Astrocyte of the hippocampus (primary cell): ENCODE data around the gene GPATCH3.
"Not testable (repeated sequence)": the region's sequence is repeated elsewhere in the genome, so short reads cannot be mapped to it uniquely, and the experiment has no call there.

ENCODE experiments used
- DNase-seq: peaks from one replicate; pipeline ENCODE4 v3.0.0; 2011; ENCODE audit warnings: low read depth, low spot score

Gene GPATCH3

DNA sequence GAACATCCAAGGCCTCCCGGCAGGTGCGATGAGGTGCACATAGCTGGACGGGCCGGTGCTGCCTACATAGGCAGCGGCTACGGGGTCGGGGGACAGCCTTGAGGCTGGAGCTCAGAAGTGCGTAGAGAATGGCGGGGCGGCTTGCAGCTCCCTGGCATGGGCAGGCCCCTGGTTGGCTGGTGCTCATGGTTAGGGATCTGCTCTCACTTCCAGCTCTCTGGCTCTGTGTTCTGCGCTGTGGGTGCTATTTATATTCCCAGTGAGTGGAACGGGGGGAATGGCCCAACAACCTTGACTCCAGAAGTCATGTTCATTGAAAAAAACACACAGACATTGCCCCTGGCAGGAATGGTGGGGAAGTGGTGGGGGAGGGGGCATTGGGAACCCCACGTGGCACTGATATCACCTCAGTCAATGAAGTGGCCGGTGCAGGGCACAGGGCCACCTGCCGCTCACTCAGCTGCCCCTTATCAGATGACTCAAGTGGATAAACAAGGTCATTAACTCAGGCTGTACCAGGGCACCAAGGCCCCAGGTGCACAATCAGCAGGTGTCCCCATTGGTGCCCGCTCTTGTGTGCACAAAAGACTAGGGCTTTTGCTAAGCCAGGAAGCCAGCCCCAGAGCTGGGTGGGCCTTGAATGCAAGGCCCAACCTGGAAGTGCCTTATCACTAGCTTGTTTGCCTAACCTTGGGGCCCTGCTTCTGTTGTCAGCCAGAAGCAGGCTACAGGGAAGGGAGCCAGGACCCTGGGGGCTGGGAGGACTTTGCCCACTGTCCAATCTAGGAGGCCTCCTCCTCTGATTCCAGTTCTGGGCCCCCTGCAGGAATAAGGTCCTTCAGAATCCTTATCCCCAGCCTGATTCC lies 13.7 kb upstream of the GPATCH3 start, which contains the start of gene NR0B2:
Gene NR0B2, minus strand, starts transcription at position 222 of the 866 bp plus-strand sequence. Its CDS starts 35 bp downstream, at position 187.
- DNase-seq: no peak

GRCh38 chr1:26913389-26913753 lies 13.1 kb upstream of the GPATCH3 start:
- DNase-seq: no peak

GRCh38 chr1:26912147-26912490 lies 11.9 kb upstream of the GPATCH3 start:
- DNase-seq: no peak

GRCh38 chr1:26911399-26912146 lies 11.3 kb upstream of the GPATCH3 start:
- DNase-seq: no peak

DNA sequence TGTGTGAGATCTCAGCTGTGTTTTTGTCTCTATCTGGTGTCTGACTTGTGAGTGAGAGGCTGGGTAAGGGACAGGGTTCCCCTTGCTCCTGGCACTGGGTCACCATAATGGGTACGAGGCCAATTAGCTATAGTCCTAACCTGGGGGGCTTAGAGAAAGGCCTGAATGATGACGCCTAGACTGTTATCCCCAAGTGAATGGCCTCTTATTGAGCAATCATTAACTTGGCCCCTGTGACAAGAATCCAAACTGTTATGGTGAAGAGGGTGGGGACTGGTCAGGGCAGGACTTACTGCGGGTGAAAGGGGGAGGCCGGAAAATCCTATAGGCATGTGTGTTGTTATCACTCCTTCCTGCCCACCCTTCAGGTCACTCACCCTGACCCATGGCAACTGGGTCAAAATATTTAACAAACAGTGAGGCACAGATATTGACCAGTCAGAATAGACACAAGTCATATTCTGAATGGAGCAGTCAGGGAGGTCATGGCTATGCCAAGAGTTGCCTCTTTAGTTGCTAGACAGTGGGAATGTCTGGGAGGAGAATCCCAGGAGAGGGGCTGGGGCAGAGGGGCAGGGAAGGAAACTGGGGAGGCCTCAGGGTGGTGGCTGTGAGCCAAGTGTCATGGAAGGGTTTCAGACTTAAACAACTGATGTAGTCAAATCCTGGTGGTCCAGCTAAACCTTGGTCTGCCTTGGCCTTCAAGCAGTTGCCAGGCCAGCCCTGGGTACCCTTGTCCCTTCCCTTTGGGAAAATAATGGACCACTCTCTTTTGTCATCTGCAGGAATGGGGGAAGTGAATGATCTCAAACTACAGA lies 10.3 kb upstream of the GPATCH3 start:
- no peak for DNase-seq

GRCh38 chr1:26909951-26910342 lies 9.7 kb upstream of the GPATCH3 start:
- no peak for DNase-seq

- peak; percentile 86 for DNase-seq
Measured at GRCh38 chr1:26907071-26907917, 7.0 kb upstream of the GPATCH3 start.

DNA sequence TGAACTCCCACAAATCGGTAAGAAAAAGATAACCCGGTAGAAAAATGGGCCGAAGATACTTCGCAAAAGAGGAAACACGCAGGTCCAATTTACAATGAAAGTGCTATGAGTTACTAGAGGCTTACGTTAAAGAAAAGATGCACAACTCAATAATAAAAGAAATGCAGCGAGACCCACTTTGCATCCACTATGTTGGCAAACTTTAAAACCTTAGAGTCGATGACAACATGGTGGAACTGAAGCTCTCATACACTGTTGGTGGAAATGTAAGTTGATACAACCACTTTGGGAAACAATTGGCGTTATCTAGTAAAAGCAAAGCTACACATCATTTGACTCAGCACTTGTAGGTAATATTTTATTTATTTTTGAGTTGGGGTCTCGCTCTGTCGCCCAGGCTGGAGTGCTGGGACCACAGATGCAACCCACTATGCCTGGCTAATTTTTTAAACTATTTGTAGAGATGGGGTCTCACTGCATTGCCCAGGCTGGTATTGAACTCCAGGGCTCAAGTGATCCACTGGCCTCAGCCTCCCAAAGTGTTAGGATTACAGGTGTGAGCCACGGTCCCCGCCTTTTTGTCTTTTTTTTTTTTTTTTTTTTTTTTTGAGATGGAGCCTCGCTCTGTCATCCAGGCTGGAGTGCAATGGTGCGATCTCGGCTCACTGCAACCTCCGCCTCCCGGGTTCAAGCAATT lies 696 bp upstream of the GPATCH3 start:
- DNase-seq: no peak

GRCh38 chr1:26897351-26897750 lies 2.9 kb downstream of the GPATCH3 start:
- no peak for DNase-seq

DNA sequence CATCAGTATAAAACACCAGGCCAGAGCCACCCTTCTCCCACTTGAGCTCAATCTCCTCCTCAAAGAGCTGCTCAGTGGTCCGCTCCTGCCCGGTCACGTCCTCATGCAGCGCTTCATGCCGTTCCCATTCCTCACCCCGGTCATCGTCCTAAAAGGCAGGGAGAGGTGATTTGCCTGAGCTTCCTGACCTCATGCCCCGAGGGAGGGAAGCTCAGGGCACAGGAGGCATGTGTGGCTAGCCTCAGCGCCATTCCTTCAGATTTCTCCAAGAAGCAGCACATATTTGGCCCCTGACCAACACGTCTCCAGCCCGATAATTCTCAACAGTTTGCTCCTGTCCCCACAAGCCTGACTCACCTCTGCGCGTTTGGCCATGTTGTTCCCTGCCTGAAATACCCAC lies 6.0 kb downstream of the GPATCH3 start:
- peak; percentile 28 for DNase-seq

- no peak for DNase-seq
Measured at GRCh38 chr1:26890467-26890796, 9.8 kb downstream of the GPATCH3 start.

DNA sequence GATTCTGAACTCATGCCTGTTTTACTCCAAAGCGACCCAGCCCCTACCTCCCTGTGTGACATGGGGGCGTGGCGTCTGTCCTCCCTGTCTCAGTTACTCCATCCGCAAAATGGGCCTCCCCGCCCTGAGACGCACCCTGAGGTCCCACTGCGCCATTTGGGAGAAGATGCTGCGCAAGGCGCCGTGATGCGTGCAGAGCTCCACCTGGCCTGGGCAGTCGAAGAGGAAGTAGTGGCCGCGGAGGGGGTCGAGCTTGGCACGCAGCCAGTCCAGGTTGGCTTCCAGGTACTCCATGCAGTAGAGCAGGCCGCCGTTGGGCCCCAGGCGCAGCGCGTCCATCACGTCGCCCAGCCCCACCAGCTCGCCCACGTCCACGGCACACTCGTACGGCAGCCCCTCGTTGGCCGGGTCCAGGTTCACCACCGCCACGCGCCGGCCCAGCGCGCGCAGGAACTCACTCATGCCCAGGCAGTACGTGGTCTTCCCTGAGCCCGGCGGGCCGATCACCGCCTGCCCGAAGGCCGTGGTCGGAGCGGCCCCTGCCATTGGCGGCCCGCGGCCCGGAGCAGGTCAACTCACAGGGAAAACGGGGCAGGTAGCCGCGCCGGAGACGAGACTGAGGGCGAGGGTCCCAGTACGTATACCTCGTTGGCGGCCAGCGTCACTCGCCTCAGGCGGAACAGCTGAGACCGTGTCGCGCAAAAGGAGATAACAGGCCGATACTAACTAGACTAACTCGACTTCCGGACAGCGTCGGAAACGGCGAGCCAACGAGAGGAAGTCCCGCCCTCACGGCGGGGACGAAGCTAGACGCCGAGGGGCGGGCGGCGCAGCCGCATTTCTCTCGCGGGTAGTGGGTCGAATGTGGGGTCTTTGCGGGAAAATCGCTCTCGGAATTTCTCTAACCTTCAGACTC lies 10.5 kb downstream of the GPATCH3 start, which contains the start of gene GPN2:
Gene GPN2, minus strand, starts transcription at position 733 of the 916 bp plus-strand sequence. Its CDS starts 187 bp downstream, at position 546.
- peak; percentile 90 for DNase-seq

DNA sequence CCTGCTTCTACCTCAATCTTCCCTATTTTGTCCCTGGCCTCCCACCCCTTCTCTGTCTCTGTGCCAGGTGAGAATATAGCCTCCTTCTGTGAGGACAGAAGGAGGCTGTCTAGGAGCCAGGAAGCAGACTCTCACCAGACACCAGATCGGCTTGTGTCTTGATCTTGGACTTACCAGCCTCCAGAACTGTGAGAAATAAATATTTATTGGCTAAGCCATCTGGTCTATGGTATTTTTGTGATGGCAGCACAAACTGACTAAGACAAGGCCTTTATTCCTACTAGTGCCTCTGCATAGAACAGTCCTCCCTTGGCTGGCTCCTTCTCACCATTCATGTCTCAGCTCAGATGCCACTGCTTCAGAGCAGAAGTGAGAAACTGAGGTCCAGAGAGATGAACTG lies 12.0 kb downstream of the GPATCH3 start:
- no peak for DNase-seq

GRCh38 chr1:26887125-26887524 lies 13.1 kb downstream of the GPATCH3 start:
- DNase-seq: peak; percentile 52

DNA sequence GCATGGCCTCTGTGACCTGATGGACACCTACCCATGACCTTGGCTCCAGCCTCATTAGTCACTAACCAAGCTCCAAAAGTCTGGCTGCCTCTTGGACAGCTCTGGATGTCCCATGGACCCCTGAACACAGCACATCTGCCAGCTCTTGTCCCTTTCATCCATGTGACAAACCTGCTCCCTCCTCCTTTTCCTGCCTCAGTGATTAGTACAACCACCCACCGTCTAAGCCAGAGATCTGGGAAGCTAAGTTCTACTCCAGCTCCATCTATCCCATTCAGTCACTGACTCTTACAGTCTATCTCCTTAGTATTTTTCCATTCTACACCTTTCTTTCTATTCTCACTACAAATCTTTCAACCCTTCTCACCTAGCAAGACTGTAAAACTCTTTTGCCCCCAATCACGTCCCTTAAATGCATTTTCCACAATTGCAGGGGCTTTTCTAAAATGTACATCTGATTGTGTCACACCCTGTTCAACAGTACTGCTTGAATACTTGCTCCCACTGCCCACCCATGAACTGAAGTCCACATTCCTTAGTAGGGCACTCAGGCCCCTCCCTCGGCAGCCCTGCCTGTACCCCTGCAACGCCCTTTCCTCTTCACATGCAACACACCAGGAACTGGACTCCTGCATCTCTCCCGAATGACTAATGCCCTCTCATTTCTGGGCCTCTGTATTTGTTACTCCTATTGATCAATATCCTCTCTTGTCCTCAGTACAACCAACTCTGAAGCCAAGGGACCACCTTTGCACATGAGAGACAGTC lies 17.4 kb downstream of the GPATCH3 start:
- DNase-seq: no peak

DNA sequence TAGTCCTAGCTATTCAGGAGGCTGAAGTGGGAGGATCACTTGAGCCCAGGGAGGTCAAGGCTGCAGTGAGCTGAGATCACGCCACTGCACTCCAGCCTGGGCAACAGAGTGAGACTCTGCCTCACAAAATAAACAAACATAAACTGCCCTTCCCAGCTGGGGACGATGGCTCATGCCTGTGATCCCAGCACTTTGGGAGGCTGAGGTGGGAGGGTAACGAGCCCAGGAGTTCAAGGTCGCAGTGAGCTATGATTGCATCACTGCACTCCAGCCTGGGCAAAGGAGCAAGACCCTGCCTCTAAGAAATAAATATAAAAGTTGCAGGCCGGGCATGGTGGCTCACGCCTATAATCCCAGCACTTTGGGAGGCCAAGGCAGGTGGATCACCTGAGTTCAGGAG lies 18.7 kb downstream of the GPATCH3 start:
- not testable (repeated sequence) for DNase-seq

DNA sequence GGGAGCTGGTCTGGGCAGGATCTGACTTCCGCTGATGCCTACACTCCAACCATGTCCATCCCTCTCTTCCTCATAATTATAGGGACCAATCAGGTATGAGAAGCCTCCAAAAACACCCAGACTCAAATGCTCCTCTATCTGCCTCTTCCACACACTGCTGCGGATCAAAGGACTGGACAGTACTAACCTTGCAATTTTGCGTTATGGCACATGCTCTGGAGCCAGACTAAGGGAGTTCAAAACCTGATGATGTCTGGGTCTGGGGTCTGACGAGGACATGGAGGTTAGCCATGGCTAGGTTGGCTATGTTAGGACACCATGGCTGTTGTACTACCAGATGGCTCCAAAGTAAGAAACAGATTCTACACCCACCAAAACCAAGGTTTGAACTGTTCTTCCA lies 20.5 kb downstream of the GPATCH3 start:
- no peak for DNase-seq

DNA sequence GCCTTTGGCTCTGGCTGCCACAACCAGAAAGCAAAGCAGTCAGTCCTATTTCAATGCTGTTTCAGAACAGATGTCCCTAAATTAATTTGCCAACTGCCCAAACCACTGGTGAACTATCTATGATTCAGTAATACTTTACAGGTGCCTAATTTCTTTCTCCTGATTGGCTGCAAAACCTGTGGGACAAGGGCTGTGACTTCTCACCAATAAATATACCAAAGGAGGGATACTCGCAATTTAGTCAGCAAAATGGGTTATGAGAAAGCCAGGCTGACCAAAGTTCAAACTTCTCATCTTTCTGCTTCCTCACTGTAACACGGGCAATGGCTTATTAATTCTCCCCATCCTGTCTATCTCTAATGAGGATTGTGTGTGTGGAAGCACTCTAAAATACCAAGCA lies 22.9 kb downstream of the GPATCH3 start:
- DNase-seq: no peak

DNA sequence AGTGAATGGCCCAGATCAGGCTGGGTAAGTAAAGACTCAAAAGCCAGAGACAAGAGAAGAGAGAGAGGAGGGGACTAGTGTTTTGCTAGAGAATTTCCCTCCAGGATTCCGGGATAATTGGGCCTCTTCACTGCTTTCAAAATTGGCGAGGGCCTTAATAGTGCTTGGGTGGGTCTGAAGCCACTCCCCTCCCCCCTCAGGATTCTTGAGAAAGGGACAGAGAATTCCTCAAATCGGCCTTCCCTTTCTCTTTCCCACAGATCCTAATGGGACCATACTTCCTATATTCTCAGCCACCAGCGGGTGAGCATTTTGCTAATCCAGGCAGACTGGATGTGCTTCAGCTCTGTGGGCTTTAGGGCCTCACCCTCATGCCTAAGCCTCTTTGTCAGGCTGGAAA lies 25.4 kb downstream of the GPATCH3 start:
- DNase-seq: no peak
